ENCODE results near the gene ELP5.

- TF ChIP-seq POLR2AphosphoS5 (IDR thresholded peaks at IDR 0.05; ENCODE audit: borderline replicate concordance, low read depth, low read length) (no peak), EZH2 (IDR thresholded peaks at IDR 0.05) (no peak), FOXP2 (optimal IDR thresholded peaks at IDR 0.05; ENCODE audit: control extremely low read depth, extremely low read length, insufficient read depth) (no peak)
Observed at GRCh38 chr17:7203391-7203790, 48.6 kb upstream of the ELP5 start.

All from SK-N-MC (cell line).